ENCODE results near the gene PLEKHM3.

The PLEKHM3 gene

GRCh38 chr2:207778298-207778882 is 246.9 kb downstream of the PLEKHM3 start:
- DNase-seq = no peak

- DNase-seq = no peak
Measured at GRCh38 chr2:207777124-207777523, 248.2 kb downstream of the PLEKHM3 start.

GRCh38 chr2:207775473-207775872 is 249.9 kb downstream of the PLEKHM3 start:
- no peak for DNase-seq

- DNase-seq = no peak
Measured at GRCh38 chr2:207772844-207773205, 252.5 kb downstream of the PLEKHM3 start.

- DNase-seq = no peak
Measured at GRCh38 chr2:207772081-207772843, 253.1 kb downstream of the PLEKHM3 start.

GRCh38 chr2:207771421-207771820 is 253.9 kb downstream of the PLEKHM3 start:
- no peak for DNase-seq
